Bone marrow (tissue), 2 donors: Measurements from ENCODE around the gene BRICD5.
"Not testable (repeated sequence)": the region's sequence is repeated elsewhere in the genome, so short reads cannot be mapped to it uniquely, and the experiment has no call there.

Source experiments
- DNase-seq, 2 donors: peaks; one replicate each; lab custom pipeline; 2025; lab: John Stamatoyannopoulos, UW

BRICD5 gene

GRCh38 chr16:2210386-2211365 lies at the start of gene BRICD5:
Gene BRICD5, minus strand, starts transcription at chr16:2210863. Its CDS starts 30 bp downstream, at chr16:2210833.
- DNase-seq, result no peak

DNA sequence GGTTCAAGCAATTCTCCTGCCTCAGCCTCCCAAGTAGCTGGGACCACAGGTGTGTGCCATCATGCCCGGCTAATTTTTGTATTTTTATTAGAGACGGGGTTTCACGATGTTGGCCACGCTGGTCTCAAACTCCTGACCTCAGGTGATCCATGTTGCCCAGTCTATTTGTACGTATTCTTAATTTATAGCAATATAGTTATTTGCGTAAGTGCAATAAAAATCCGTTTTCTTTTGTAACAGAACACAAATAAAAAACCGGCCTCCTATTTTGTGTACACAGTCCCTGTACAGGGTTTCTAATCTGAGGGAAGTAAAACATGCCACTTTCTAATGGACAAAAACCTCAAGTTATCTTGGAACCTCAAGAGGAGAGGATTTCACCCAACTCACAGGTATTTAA lies 49.6 kb upstream of the BRICD5 start:
- no peak for DNase-seq

DNA sequence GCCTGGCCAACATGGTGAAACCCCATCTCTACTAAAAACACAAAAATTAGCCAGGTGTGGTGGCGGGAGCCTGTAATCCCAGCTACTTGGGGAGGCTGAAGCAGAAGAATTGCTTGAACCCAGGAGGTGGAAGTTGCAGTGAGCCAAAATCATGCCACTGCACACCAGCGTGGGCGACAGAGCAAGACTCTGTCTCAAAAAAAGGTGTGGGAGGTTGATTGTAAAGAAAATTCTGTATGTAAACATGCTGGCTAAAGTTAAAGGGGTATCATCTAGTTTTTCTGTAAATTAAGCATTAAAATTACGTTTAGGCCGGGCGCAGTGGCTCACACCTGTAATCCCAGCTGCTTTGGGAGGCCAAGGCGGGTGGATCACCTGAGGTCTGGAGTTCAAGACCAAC lies 47.9 kb upstream of the BRICD5 start:
- not testable (repeated sequence) for DNase-seq

GRCh38 chr16:2257726-2258125 lies 47.1 kb upstream of the BRICD5 start:
- DNase-seq, result no peak

- DNase-seq, result no peak
These were observed 46.0 kb upstream of the BRICD5 start for GRCh38 chr16:2256531-2257140.

GRCh38 chr16:2253293-2253692 lies 42.6 kb upstream of the BRICD5 start:
- no peak for DNase-seq

DNA sequence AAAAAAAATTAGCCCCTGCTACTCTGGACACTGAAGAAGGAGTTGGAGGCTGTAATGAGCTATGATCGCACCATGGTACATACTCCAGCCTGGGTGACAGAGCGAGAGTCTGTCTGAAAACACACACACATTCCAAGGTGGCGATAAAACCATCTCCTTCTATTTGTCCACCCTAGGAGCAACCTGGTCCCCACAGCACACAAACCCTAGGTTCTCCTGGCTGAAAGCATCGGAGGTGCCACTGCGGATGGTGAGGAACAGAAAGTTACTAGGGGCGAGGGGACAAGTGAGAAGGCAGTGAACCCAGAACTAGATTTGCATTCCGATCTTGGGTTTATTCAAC lies 42.1 kb upstream of the BRICD5 start:
- no peak for DNase-seq

- peak; percentile 41 to 78 for DNase-seq
These were observed 40.8 kb upstream of the BRICD5 start, which contains the start of gene ECI1 for GRCh38 chr16:2251296-2252111. Gene ECI1, minus strand, starts transcription at chr16:2251587. Its CDS starts 21 bp downstream, at chr16:2251566.

DNA sequence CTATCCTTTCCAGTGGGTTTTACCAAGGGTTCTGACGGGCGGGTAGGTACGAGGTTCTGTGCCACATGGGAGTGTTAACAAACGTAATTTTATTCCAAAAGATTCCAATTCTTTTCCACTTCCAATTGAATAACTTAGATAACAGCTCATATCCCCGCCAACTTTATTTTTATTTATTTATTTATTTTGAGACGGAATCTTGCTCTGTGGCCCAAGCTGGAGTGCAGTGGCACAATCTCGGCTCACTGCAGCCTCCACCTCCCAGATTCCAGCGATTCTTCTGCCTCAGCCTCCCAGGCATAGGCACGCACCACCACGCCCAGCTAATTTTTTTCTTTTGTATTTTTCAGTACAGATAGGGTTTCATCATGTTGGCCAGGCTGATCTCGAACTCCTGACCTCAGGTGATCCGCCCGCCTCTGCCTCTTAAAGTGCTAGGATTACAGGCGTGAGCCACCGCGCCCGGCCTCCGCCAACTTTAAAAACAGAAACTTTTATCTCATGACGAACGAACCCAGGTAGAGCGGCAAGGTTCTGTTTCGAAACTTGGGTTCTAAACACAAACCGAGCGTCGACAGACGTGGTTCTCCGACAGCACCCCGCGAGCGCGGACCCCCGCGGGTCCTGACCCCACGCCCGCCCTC lies 40.1 kb upstream of the BRICD5 start:
- no peak for DNase-seq

- DNase-seq, result no peak
These were observed 35.7 kb upstream of the BRICD5 start for GRCh38 chr16:2246301-2246885.

DNA sequence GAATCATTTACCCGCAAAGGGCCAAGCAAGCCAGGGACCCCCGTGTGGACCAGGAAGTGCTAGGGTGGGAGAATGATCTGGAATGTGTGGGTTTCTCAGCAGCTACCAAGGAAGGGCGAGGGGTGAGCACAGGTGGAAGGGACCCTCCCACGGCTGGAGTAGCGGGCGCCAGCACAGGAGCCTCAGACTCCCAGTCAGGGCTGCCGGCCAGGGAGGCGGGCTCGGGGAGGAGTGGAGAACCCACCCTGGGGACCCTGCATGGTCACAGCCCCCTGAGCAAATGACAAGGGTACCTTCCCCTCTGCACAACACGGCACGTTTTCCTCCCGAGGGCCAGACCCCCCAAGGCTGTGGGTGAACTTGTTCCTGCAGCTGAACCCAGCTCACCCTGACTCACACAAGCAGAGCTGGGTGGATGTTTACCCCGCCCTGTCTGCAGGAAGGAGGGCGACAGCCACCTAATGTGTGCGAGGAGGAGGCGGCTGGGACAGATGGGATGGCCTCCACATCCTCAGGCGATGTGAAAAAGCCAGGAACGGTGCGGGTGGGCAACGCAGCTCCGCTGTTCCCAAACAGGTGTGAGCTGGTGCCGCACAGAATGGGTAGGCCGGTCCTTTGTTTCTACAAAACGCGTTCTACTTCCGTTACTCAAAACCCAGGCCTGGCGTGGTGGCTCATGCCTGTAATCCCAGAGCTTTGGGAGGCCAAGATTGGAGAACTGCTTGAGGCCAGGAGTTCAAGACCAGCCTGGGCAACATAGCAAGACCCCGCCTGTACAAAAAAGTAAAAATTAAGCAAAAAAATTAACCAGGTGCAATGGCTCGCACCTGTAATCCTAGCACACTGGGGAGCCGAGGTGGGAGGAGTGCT lies 34.5 kb upstream of the BRICD5 start:
- DNase-seq, result no peak

DNA sequence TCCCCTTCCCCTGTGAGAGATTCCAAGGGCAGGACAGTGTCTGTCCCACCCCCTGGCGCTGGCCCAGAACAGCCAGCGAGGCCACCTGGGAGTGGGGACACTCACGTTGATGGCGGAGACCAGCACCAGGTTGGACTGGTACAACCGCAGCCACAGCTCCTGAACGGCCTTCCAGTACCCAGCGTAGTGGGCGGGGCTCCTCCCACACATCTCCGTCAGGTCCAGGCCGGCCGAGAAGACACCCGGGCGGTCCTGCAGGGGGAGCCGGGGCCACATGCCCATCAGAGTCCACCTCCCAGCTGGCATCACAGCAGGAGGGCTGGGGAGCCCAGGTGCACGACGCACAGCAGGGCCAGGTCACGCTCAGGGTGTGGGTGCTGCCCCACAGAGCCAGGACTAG lies 33.6 kb upstream of the BRICD5 start:
- no peak for DNase-seq

DNA sequence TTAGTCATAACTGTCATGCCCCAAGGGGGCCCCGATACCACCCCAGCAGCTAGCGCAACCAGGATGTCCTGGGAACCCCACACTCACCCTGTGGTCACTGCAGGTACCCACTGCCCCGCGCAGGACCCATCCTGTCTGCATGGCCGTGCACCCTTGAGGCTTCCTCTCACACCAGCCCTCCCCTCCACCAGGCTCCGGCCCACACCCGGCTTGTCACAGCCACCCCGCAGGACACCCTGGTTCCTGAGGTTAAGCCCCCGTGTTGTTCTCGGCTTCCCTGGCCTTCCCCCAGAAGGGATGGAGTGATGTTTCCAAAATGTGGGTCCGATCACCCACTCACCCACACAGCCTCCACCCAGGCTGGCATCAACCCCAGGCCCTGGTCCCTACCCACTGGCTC lies 33.1 kb upstream of the BRICD5 start:
- DNase-seq, result no peak

DNA sequence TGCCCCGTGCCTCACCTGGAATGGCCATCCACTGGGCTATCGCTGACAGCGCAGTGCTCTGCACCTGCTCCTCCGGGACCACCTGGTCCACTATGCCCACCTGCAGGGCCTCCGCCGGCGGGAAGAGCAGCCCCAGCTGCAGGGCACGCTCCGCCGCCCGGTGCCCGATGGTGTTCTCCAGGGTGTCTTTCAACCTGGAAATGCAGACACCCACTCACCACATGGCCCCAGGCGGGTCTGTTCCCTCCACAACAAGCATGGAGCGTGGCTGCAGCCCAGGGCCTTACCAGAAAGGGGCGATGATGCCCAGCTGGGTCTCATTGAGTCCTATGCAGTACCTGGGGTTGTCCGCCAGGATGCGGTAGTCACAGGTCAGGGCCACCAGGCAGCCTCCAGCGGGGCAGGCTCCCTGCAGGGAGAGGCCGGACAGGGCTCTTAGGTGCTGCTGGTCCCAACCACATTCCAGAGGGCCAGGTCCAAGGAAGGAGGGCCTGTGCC lies 32.4 kb upstream of the BRICD5 start:
- no peak for DNase-seq

DNA sequence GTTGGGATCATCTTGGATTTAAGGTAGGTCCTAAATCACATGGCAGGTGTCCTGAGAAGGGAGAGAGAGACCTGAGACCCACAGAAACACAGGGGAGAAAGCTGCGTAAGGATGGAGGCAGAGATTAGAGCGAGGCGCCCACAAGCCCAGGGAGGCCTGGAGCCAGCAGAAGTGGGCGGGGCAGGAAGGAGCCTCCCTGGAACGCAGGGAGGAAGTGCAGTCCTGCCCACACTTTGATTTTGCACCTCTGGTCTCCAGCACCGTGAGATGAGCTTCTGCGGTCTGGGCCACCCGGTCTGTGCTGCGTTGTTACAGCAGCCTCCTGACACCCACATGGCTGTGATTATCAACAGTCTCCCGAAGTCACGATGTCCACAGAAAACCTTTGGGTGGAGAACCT lies 31.9 kb upstream of the BRICD5 start:
- no peak for DNase-seq

GRCh38 chr16:2240331-2240730 lies 29.7 kb upstream of the BRICD5 start:
- not testable (repeated sequence) for DNase-seq

GRCh38 chr16:2238838-2239675 lies 28.4 kb upstream of the BRICD5 start:
- DNase-seq, result no peak

- no peak for DNase-seq
These were observed 27.6 kb upstream of the BRICD5 start for GRCh38 chr16:2238150-2238837.
